ENCODE data around the gene ZNF423.
"Not testable (repeated sequence)": the region's sequence is repeated elsewhere in the genome, so short reads cannot be mapped to it uniquely, and the experiment has no call there.

Gene ZNF423

GRCh38 chr16:49566432-49566831 is 289.5 kb downstream of the ZNF423 start:
- DNase-seq, result no peak

- no peak for DNase-seq
These were observed 291.2 kb downstream of the ZNF423 start for GRCh38 chr16:49564496-49565229.

GRCh38 chr16:49563666-49564065 is 292.2 kb downstream of the ZNF423 start:
- DNase-seq, result no peak

GRCh38 chr16:49562894-49563293 is 293.0 kb downstream of the ZNF423 start:
- DNase-seq, result not testable (repeated sequence)

- no peak for DNase-seq
These were observed 293.7 kb downstream of the ZNF423 start for GRCh38 chr16:49562228-49562627.

GRCh38 chr16:49560004-49560830 is 295.7 kb downstream of the ZNF423 start:
- no peak for DNase-seq

- no peak for DNase-seq
These were observed 296.7 kb downstream of the ZNF423 start for GRCh38 chr16:49559242-49559641.

- no peak for DNase-seq
These were observed 297.5 kb downstream of the ZNF423 start for GRCh38 chr16:49558451-49558850.

GRCh38 chr16:49556606-49557446 is 299.1 kb downstream of the ZNF423 start:
- no peak for DNase-seq

- DNase-seq, result no peak
These were observed 299.7 kb downstream of the ZNF423 start for GRCh38 chr16:49556249-49556605.

- DNase-seq, result no peak
These were observed 301.2 kb downstream of the ZNF423 start for GRCh38 chr16:49554681-49555080.

GRCh38 chr16:49552313-49552928 is 303.5 kb downstream of the ZNF423 start:
- DNase-seq, result no peak

- DNase-seq, result no peak
These were observed 305.2 kb downstream of the ZNF423 start for GRCh38 chr16:49550666-49551065.

GRCh38 chr16:49550140-49550539 is 305.8 kb downstream of the ZNF423 start:
- DNase-seq, result no peak

- no peak for DNase-seq
These were observed 307.5 kb downstream of the ZNF423 start for GRCh38 chr16:49548325-49548970.

- DNase-seq, result no peak
These were observed 308.5 kb downstream of the ZNF423 start for GRCh38 chr16:49547448-49547847.

- DNase-seq, result no peak
These were observed 309.2 kb downstream of the ZNF423 start for GRCh38 chr16:49546735-49547134.

- DNase-seq, result no peak
These were observed 310.0 kb downstream of the ZNF423 start for GRCh38 chr16:49545741-49546448.

- DNase-seq, result no peak
These were observed 310.7 kb downstream of the ZNF423 start for GRCh38 chr16:49545243-49545642.

- DNase-seq, result no peak
These were observed 311.1 kb downstream of the ZNF423 start for GRCh38 chr16:49544828-49545227.

- no peak for DNase-seq
These were observed 312.3 kb downstream of the ZNF423 start for GRCh38 chr16:49543631-49543946.

All from activated CD4-positive, alpha-beta T cell treated with anti-CD3 and anti-CD28 coated beads, Interleukin-2, amount 50 U/mL, for 16 hours (primary cell).